ENCODE data around the gene PTPN13.

PTPN13 gene

GRCh38 chr4:86818211-86818610, 224.1 kb downstream of the PTPN13 start:
- DNase-seq (ENCODE audit: low spot score), result no peak

DNA sequence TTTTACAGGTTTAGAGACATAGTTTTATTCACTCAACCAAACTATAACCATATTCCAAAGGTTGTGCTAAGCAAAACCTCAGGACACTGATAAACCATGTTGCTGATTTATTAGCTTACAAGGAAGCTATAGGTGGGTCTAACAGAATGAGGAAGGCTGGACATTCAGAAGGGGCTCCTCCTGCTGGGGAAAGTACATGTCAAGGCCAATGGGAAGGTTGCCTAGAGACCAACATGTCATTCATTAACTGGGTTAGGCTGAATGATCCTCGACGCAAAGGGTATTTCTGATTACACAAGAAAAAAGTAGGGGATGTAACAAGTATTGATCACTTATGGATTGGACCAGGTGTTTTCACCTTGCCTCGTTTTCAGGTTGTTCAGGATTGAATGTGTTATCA, 224.7 kb downstream of the PTPN13 start:
- DNase-seq (ENCODE audit: low spot score), result peak; percentile 39

GRCh38 chr4:86819561-86819960, 225.4 kb downstream of the PTPN13 start:
- no peak for DNase-seq (ENCODE audit: low spot score)

DNA sequence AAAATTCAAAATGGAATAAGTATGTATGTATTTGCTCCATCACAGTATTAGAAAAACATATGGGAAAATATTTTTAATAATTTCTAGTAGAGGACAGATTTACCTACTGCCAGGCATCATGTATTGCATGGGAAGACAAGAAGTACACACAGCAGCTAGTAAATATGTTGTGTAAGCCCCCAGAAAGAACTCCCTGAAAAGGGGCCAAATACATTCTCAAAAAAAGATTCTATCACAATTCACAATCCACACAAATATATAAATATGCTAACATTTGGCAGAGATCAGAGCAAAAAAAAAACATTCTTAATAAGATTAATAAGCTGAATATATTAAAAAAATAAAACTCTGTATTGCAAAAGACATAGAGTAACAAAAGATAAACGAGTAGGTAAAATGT, 227.0 kb downstream of the PTPN13 start:
- no peak for DNase-seq (ENCODE audit: low spot score)

DNA sequence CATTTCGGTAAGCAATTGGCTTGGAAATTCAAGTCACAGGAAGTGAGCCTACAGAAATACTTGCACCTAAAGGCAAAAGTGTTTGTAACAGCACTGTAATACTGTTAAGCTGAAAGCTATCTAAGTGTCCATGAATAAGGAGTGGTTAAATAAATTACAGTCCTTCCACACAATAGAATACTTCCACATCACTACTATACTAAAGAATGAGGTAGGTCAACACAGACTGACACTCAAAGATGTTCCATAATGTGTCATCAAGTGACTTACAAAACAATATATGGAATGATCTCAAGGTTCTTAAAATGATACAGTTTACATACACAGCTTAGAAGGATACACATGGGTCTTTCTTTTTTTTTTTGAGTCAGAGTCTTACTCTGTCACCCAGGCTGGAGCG, 228.0 kb downstream of the PTPN13 start:
- DNase-seq (ENCODE audit: low spot score), result no peak

DNA sequence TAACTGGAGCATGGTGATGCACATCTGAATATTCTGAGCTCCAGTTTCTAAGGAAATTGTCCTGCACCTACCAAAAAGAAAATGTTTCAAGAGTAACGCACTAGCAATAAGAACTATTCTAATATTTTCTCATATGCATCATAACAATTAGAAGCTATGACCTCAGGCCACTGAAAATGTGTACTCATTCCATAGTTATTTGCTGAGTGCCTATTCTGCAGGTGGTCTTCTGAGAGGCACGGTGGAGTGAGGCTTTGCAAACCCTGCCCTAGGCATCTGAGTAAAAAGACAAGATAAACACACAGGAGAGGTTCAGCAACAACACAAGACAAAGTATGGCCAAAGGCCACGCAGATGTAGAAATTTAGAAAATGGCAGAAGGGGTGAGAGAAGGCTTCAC, 231.4 kb downstream of the PTPN13 start:
- DNase-seq (ENCODE audit: low spot score), result no peak

- peak; percentile 19 for DNase-seq (ENCODE audit: low spot score)
Measured at GRCh38 chr4:86831262-86832130, 237.4 kb downstream of the PTPN13 start.

DNA sequence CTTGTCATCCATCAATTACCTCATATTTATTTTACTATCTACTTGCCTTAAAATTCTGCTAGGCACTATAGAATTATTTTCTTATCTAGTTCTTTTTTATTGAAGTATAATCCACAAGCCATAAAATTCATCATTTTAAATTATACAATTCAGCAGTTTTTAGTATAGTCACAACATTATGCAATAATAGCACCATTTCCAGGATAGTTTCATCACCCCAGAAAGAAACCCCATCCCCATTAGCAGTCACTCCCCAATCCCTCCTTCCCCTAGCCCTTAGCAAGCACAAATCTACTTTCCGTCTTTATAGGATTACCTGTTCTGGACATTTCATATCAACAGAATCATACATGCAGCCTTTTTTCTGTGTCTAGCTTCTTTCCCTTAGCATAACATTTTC, 239.5 kb downstream of the PTPN13 start:
- DNase-seq (ENCODE audit: low spot score), result no peak

DNA sequence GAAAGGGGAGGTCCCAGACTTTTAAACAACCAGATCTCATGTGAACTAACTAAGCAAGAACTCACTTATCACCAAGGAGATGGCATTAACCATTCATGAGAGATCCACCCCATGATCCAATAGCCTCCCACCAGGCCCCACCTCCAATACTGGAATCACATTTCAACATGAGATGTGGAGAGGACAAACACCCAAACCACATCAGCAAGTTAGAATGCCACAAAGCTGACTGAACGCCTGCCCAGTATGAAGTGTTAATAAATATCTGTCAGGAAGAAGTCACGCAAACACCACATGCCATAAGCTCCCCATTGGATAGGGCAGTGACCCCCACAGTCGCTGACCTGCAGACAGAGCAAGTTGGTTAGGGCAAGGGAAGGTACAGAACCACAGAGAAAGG, 240.8 kb downstream of the PTPN13 start:
- no peak for DNase-seq (ENCODE audit: low spot score)

DNA sequence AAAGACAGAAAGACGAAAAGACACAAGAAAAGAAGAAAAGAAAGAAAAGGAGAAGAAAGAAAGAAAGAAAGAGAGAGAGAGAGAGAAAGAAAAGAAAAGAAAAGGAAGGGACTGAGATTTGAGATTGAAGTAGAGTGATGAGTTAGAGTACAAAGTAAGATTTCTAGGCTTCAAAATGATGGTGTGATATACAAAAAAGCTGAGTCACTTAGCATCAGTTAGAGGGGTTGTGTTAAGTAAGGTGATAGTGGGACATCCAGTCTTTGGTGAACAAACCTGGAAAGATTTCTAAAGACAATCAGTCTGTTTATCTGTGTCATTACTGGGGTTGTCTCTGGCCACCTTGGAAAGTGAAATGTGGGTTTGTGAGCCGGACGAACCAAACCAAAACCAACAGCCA, 241.6 kb downstream of the PTPN13 start:
- DNase-seq (ENCODE audit: low spot score), result no peak

DNA sequence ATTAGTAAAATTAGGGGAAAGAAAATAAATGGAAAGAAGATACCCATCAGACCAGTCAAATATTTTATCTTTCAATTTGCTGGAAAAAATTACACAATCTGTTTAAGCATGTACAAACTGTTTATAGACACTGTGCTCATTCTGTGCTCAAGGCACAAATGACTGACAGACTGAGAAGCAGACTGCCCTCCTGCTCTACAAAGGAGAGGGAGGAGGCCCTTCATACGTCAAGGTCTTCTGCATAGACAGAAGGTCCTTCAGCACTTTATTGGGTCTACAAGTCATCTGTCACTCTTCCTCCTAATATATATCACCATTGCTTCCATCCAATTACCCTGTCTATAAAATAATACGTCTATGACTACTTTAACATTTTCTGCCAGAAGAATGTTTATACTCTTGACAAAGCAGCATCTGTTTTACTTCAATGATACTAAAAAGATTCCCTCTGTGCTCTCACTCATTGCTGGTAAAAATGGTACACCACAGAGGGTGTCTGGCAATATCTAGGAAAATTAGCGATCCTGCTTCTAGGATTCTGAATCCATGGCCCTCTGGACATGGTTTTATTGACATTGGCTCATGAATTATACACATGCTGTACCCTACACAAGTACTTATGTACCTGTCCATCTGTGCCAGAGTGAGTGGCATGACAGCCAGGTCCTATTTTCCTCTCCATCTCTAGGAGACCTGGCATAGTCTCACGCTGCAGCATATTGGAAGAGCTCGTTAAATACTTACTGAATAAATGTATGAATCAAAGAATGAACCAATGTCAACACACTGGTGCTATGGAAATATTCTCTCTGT, 243.8 kb downstream of the PTPN13 start:
- no peak for DNase-seq (ENCODE audit: low spot score)

- no peak for DNase-seq (ENCODE audit: low spot score)
Measured at GRCh38 chr4:86840858-86841257, 246.7 kb downstream of the PTPN13 start.

DNA sequence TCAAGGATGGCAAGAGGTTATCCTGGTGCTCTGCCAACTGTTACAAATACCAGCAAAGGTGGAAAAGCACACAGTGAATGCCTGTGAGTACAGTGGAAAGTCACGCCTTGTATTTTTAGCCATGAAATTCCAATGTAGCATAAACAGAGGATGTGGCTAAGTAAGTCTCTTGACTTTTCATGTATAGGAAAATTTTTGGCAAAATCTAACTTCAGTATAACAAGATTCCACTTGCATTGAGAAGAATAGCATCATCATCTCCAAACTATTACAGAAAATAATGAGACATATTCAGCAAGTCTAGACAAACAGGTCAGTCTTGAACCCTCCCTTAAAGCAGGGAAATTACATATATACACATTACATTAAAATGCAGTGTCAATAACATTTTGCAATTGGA, 247.2 kb downstream of the PTPN13 start:
- DNase-seq (ENCODE audit: low spot score), result no peak

DNA sequence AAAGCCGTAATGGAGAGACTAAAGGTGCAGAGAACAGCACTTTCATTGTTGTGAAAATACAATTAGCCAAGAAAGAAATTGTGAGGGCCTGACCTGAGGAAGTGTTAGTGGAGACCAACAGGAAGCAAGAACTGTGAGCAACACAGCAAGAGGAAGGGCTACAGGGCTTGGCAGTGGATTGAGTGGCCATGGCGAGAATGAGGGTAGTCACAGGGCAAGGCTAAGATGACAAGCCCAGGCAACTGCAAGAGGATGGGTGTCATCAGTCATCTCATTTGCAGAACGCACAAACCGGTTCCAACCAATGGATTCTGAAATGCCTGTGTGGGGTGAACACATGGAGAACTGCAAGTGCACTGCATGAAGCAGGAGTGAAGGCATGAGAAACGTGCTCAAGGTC, 251.5 kb downstream of the PTPN13 start:
- no peak for DNase-seq (ENCODE audit: low spot score)

GRCh38 chr4:86846921-86847320, 252.8 kb downstream of the PTPN13 start:
- no peak for DNase-seq (ENCODE audit: low spot score)

DNA sequence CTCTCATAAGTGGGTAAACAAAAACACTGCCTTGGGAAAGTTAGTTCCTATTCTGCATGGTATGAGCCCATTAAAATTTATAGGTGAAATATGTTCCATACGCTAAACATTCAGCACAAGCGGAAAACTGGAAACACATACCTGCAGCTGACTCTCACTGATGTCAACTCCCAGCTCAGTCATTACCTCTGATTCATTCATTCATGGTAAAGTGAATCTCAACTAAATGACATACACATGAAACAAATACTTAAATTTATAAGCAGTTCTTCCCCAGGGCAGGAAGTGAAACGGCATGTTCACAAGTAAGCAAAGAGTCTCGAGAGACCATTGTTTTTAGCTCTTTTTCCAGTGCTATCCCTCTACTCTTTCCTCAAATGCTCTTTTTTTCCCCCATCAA, 253.5 kb downstream of the PTPN13 start:
- no peak for DNase-seq (ENCODE audit: low spot score)

GRCh38 chr4:86848136-86848535, 254.0 kb downstream of the PTPN13 start:
- DNase-seq (ENCODE audit: low spot score), result no peak

DNA sequence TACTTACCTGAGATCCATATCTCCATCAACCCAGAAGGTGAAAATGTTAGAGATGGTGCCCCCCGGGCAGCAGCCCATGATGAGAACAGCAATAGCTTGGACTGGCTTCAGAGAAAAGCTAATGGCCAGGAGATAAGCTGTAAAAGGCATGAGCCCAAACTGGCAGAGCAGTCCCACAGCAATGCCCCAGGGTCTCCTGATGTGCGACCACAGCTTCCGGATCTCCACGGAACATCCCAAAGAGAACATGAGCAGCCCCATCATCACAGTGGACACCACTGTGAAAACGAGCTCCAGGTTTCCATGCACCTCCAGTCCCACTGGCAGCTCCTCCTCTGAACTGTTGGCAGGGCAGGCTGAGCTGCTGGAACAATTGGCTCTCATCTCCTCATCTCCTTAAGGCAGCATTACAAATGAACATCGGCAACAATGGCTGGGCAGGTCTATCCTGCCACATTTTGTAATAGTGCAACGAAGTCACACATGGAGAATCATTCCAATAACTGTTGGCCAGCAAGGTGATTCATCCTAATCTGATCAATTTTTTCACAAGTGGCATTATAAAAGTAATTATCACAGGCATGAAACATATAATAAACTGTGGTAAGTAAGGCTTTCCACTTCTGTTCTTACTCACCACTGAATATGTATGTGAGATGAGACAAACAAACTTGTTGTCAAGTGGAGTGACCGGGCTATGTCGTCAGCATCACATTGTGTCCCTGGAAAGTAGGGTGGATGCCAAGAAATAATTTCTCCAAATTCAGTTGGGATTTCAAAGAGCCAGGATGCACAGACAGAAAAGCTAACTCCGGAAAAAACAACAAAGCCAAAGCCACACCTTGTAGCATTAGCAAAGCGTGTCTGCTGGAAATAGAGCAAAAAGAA, 254.9 kb downstream of the PTPN13 start, which contains the start of gene SLC10A6:
Gene SLC10A6 (minus strand): TSS at position 653 of the 888 bp plus-strand sequence. CDS start 269 bp downstream, at position 384.
- DNase-seq (ENCODE audit: low spot score), result no peak

- no peak for DNase-seq (ENCODE audit: low spot score)
Measured at GRCh38 chr4:86853209-86853608, 259.1 kb downstream of the PTPN13 start.

DNA sequence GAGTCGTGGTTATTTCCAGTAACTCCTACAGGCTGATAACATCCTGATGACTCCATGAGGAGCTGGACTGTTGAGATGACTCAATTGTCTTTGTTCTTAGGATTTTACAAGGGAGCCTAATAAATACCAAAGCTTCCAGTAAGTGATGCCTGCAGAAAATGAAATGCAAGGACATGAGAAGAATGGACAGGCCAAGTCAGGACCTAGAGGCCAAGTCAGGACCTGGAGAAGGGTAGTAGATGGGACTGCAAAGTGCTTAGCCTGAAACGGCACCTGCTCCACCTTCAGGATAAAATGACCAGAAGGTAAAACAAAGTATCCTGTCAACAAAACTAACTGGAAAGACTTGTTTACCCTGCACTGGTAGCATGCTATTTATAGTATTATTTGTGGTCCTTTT, 261.5 kb downstream of the PTPN13 start:
- DNase-seq (ENCODE audit: low spot score), result no peak

DNA sequence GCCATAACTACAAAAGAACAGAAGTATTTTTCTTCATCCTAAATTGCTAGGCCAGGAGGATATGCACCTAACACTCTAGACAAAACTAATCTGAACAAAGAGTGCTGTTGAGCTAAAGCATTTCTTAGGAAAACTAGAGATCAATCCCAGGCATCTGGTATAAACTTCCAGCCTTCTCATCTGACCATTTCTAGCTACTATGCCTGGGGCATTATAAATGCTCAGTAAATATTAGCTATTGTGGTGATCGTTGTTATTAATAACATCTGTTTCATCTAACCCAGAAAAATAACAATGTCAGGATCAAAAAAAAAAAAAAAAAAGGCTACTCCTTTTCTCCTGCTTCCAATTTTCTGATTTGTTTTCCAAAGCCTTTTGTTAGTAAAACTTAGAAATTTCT, 262.8 kb downstream of the PTPN13 start:
- DNase-seq (ENCODE audit: low spot score), result no peak
